ENCODE data around the gene CLIP2. TPM values are rescaled to one million over a fixed set of nuclear protein-coding genes. Genes with fewer than 3 reads are reported as not detected.

Gene CLIP2
- total RNA-seq, 1 donor = 31.9 TPM

DNA sequence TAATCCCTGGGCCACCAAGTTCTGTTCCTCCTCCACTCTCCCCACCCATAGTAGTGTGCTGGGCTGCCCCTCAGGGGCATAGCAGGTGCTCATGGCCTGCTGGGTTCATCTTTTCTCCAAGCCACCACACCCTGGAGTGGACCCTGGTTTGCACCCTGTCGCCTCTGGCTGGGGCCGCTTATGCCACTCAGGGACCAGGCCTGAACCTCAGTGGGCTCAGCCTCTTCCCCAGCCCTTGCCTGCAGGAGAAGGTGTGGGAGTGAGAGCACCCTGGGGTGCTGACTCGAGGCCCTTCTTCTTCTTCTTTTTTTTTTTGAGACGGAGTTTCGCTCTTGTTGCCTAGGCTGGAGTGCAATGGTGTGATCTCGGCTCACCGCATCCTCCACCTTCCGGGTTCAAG, 10.2 kb downstream of the CLIP2 start:
- H3K4me3 ChIP-seq (ENCODE audit: low read depth, low read length) = no peak overlapping the region
- no peak for DNase-seq (ENCODE audit: low read depth)
- TF ChIP-seq, protein P1, sequence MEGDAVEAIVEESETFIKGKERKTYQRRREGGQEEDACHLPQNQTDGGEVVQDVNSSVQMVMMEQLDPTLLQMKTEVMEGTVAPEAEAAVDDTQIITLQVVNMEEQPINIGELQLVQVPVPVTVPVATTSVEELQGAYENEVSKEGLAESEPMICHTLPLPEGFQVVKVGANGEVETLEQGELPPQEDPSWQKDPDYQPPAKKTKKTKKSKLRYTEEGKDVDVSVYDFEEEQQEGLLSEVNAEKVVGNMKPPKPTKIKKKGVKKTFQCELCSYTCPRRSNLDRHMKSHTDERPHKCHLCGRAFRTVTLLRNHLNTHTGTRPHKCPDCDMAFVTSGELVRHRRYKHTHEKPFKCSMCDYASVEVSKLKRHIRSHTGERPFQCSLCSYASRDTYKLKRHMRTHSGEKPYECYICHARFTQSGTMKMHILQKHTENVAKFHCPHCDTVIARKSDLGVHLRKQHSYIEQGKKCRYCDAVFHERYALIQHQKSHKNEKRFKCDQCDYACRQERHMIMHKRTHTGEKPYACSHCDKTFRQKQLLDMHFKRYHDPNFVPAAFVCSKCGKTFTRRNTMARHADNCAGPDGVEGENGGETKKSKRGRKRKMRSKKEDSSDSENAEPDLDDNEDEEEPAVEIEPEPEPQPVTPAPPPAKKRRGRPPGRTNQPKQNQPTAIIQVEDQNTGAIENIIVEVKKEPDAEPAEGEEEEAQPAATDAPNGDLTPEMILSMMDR (IDR thresholded peaks at IDR 0.05; ENCODE audit: insufficient read depth, low read length) = no peak

DNA sequence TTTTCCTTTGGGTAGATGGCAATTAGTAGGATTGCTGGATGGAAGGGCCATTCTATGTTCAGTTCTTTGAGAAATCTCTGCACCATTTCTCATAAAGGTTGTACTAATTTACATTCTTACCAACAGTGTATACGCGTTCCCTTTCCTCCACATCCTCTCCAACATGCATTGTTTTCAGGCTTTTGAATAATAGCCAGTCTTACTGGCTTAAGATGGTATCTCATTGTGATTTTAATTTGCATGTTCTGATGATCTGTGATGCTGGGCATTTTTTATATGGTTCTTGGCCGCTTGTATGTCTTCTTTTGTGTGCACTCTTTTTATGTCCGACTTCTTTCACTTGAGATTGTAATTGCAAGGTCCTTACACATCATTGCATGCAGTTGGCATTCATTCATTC, 11.7 kb downstream of the CLIP2 start:
- DNase-seq (ENCODE audit: low read depth) = no peak
- TF ChIP-seq, protein P1 (IDR thresholded peaks at IDR 0.05; ENCODE audit: insufficient read depth, low read length) = no peak

DNA sequence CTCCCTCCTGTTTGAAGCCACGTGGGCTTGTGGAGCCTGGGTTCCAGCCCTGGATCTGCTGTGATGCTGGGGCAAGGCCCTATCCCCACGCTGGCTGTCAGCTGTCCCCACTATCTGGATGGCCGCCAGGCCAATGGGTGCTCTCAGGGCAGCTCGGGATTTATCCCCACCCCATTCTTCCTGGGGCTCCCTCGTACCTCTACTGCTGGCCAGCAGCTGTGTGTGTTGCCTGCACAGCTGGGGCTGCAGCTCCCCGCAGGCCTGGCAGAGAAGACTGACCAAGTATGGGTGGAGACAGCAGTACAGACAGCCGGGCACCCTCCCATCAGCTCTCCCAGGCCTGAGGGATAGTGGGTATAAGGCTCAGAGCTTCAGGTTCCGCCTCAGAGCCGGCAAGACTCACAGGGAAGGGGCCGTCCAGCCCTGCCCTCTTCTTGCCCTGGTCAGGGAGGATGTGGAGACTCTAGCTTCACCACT, 13.6 kb downstream of the CLIP2 start:
- TF ChIP-seq, protein P1 (IDR thresholded peaks at IDR 0.05; ENCODE audit: insufficient read depth, low read length) = no peak
- no peak overlapping the region for H3K4me3 ChIP-seq (ENCODE audit: low read depth, low read length)
- DNase-seq (ENCODE audit: low read depth) = no peak

More for the DNA sequence above, 11.7 kb downstream of the CLIP2 start:
- no peak overlapping the region for H3K4me3 ChIP-seq (ENCODE audit: low read depth, low read length)

DNA sequence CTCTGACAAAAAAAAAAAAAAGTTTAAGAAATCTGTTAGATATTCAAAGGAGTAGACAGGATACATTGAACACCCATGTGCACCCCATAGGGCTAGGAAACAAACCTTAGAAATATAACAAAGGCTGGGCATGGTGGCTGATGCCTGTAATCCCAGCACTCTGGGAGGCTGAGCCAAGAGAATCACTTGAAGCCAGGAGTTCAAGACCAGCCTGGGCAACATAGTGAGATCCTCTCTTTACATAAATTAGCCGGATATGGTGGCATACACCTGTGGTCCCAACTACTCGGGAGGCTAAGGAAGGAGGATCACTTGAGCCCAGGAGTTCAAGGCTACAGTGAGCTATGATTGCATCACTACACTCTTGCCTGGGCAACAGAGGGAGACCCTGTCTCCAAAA, 15.3 kb downstream of the CLIP2 start:
- DNase-seq (ENCODE audit: low read depth) = no peak
- H3K4me3 ChIP-seq (ENCODE audit: low read depth, low read length) = no peak overlapping the region
- TF ChIP-seq, protein P1 (IDR thresholded peaks at IDR 0.05; ENCODE audit: insufficient read depth, low read length) = no peak

DNA sequence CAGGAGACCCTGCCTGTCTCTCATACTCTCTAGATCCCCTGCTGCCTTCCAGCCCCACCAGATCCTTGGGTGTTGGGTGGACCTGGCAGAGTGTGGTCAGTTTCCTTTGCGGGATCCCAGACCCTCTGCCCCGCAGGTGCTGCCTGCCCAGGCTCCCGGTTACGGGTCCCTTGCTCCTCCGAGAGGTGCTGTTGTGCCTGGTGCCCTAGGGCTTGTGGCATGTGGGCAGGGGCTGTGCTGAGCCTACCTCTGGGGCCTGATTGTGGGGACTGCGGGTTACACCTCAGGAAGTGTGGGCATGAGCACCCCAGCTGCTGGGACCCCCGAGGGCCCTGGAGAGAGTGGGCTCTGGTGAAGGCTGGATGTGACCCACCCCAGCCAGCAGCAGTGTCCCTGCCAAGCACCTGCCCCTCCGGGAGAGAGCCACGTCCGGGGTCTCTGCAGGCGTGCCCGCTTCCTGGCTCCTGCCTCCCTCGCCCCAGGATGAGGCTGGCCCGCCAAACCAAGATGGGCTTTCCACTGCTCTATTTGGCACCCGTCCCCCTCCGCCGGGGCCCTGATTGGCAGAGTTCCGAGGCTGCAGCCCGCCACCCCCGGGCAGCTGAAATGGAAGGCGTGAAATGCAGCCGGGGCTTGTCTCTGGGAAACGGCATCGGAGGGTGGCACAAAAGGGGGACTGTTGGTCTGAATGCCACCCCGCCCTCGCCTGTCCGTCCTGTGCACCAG, 17.0 kb downstream of the CLIP2 start:
- no peak overlapping the region for H3K4me3 ChIP-seq (ENCODE audit: low read depth, low read length)
- DNase-seq (ENCODE audit: low read depth) = no peak
- TF ChIP-seq, protein P1 (IDR thresholded peaks at IDR 0.05; ENCODE audit: insufficient read depth, low read length) = no peak

DNA sequence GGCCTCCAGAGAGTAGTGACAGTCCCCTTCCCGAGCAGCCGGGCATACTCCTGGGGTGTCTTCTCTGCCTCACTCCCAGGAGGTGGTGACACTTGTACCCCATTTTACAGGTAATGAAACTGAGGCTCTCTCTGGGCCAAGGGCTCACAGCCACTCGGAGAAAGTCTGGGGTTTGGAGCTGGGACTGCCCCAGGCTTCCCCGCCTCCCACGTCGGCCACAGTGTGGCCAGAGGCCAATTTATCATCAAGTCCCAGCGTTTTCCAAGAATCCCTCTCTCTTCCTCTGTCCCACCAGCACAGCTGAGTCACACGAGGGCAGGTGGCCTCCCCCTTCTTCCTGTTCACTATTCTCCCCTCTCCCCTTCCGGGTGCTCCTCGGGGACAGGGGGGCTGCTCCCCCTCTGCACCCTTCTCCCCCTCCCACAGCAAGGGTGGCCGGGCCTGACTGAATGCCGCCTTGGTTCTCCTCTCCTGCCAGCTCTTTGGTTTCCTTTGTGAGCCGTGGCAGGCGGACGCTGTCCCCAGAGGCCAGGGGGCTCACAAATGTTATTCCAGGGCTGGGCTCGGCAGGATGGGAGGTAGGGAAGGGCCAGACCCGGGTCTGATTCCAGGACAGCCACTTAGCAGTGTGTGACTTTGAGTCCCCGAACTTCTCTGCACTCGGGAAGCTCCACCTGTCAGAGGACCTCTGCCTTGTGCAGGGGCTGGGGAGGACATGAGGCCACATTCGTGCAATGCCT, 17.7 kb downstream of the CLIP2 start:
- peak overlapping the region; percentile 13 for H3K4me3 ChIP-seq (ENCODE audit: low read depth, low read length)
- DNase-seq (ENCODE audit: low read depth) = peak; percentile 69
- TF ChIP-seq, protein P1 (IDR thresholded peaks at IDR 0.05; ENCODE audit: insufficient read depth, low read length) = no peak

All from fibroblast of the aortic adventitia (primary cell).